GM12891 (cell line): ENCODE data around the gene CA7.

Experiments
- PAX5 ChIP-seq: IDR thresholded peaks from 2 replicates; pipeline ENCODE4 v1.6.1; 2011; ENCODE audit warnings: low read length, moderate library complexity, mild to moderate bottlenecking; ENCODE audit not compliant: insufficient read depth, severe bottlenecking
- SPI1 ChIP-seq: IDR thresholded peaks from 2 replicates; pipeline ENCODE4 v1.6.1; 2011; ENCODE audit warnings: low read depth, low read length, control low read depth
- TAF1 ChIP-seq: IDR thresholded peaks from 2 replicates; pipeline ENCODE4 v1.6.1; 2011; ENCODE audit warnings: low read depth, low read length, control low read depth

DNA sequence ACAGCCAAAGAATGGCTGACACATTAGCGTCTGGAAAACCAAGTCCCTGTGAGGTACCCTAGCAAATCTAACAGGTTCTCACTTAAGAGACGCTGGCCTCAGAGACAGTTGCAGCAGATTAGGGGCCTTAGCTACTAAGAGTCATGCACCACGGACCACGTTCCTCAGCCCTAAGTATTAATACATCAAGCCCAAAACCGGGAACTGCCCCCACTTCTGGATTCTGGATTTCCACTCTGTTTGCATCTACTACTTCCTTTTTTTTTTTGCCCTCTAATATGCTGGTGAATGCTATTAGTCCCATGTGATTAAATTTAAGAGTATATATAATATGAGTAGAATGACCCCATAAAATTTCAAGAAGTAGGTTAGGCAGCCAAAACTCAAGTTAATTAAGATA lies 42.1 kb upstream of the CA7 start:
- TF ChIP-seq PAX5: no peak
- no peak for TF ChIP-seq SPI1
- no peak for TF ChIP-seq TAF1
